HFFc6 (cell line): ENCODE data around the gene MKRN2. TPM values are rescaled to one million over a fixed set of nuclear protein-coding genes. Genes with fewer than 3 reads are reported as not detected.
A peak's percentile ranks its signal among the peaks of the same experiment; 100 is the strongest.
"Not testable (repeated sequence)": the region's sequence is repeated elsewhere in the genome, so short reads cannot be mapped to it uniquely, and the experiment has no call there.

Source experiments
- DNase-seq: peaks from one replicate; pipeline ENCODE4 v3.0.0-alpha.2; 2018
- H3K27ac Mint-ChIP-seq: 2 replicates; pipeline ENCODE4 v1.8.0; 2020; ENCODE audit warnings: mild to moderate bottlenecking, mixed read lengths
- H3K27me3 Mint-ChIP-seq: 2 replicates; pipeline ENCODE4 v1.8.0; 2021; ENCODE audit warnings: mild to moderate bottlenecking, moderate library complexity, mixed read lengths; ENCODE audit not compliant: insufficient read depth
- H3K36me3 Mint-ChIP-seq: 2 replicates; pipeline ENCODE4 v1.8.0; 2021; ENCODE audit warnings: low read depth, mixed read lengths
- H3K4me1 Mint-ChIP-seq: 2 replicates; pipeline ENCODE4 v1.8.0; 2020; ENCODE audit warnings: low read depth, mixed read lengths
- H3K4me3 Mint-ChIP-seq: 2 replicates; pipeline ENCODE4 v1.8.0; 2020; ENCODE audit warnings: mild to moderate bottlenecking, moderate library complexity, mixed read lengths
- H3K9me3 Mint-ChIP-seq: 2 replicates; pipeline ENCODE4 v1.8.0; 2020; ENCODE audit warnings: mild to moderate bottlenecking, mixed read lengths
- total RNA-seq, 6 experiments: library from RNA; stranded (reverse); fragmentation: NEBNext Ultra II Directional; extraction: Animal tissue kit (Norgen Biotek cat#: 25700); gene quantifications; 2 replicates in 1 of 6; 3 replicates in 5 of 6; pipeline ENCODE4 v1.2.3, GENCODE V29; 2021
- TF ChIP-seq, protein P1 (sequence below): fragments of 200-600 bp; sonication (generic); IDR thresholded peaks from 2 replicates; pipeline ENCODE4 v1.5.0; 2021; ENCODE audit warnings: antibody characterized with exemption, mild to moderate bottlenecking

Gene MKRN2
- total RNA-seq, 6 experiments from 2014 or later = 31.0 to 35.8 (median 34.8) TPM

DNA sequence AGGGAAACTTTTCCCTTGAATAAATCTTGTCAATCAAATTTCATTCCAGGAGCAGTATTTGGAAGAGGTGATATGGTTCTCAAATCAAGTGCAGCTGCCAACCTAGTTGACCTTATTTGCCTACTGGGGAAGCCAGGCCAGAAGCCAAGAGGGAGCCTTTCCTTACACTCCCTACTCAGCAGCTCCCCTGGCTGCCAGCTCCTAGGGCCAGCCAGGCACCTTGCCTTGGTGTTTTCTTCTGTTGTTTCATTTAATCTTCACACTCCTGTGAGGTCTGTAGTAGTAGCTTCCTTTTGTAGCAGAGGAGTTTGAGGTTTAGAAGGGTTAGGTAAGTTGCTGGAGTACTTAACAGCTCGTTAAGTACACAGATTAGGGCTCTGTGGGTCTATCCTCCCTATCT, 34.2 kb upstream of the MKRN2 start:
- H3K27me3 Mint-ChIP-seq = no peaks in the 10 kb centered on the region
- TF ChIP-seq, protein P1, sequence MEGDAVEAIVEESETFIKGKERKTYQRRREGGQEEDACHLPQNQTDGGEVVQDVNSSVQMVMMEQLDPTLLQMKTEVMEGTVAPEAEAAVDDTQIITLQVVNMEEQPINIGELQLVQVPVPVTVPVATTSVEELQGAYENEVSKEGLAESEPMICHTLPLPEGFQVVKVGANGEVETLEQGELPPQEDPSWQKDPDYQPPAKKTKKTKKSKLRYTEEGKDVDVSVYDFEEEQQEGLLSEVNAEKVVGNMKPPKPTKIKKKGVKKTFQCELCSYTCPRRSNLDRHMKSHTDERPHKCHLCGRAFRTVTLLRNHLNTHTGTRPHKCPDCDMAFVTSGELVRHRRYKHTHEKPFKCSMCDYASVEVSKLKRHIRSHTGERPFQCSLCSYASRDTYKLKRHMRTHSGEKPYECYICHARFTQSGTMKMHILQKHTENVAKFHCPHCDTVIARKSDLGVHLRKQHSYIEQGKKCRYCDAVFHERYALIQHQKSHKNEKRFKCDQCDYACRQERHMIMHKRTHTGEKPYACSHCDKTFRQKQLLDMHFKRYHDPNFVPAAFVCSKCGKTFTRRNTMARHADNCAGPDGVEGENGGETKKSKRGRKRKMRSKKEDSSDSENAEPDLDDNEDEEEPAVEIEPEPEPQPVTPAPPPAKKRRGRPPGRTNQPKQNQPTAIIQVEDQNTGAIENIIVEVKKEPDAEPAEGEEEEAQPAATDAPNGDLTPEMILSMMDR = no peak
- peaks cover 13% of the 10 kb centered on the region for H3K36me3 Mint-ChIP-seq
- H3K9me3 Mint-ChIP-seq = no peaks in the 10 kb centered on the region
- H3K4me3 Mint-ChIP-seq = no peak overlapping the region
- no peak for DNase-seq
- no peaks in the 10 kb centered on the region for H3K4me1 Mint-ChIP-seq
- no peak overlapping the region for H3K27ac Mint-ChIP-seq

DNA sequence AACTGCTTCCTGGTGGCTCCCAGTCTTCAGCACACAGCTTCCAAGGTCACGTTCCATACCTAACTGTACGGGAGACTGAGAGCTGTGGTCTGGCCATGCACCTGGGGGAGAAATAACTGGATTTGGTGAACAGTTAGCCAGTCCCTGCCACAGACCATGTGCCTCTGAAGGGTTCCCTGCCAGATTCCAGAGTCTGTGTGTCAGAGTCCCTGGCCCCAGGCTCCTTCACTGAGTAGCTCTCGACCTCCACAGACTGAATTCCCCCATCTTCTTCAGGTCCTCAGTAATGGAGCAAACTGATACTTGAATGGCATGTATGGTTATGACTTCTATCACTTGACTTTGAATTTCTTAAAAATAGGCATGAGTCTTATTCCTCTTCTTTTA, 29.1 kb upstream of the MKRN2 start:
- Mint-ChIP-seq H3K36me3 (peaks cover 11% of the 10 kb centered on the region), H3K27ac (no peak overlapping the region)

DNA sequence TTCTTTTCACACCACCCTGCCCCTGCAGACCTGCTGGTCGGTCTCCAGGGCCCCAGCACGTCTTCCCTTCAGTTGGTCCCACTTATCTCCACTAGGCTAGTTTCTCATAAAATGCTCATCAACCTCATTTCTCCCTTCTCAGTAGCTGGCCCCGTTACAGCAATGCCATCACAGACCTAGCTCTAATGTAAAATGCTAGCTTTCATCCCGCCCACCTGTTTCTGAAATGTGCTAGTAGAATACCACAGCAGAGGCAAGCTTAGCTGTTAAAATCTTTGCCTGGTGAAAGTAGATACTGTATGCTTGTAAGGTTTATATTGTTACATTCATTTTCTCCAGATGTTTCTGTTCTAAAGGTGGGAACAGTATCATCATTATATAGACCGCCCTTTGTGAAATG, 24.7 kb upstream of the MKRN2 start:
- Mint-ChIP-seq H3K4me3 (no peak overlapping the region), H3K9me3 (no peaks in the 10 kb centered on the region), H3K36me3 (peaks cover 16% of the 10 kb centered on the region), H3K4me1 (no peaks in the 10 kb centered on the region), H3K27ac (no peak overlapping the region), H3K27me3 (no peaks in the 10 kb centered on the region; the same call in 1 of the 2 replicates)
- TF ChIP-seq, protein P1 = no peak
- DNase-seq = no peak

More for the DNA sequence above, 29.1 kb upstream of the MKRN2 start:
- TF ChIP-seq, protein P1 = no peak
- no peak for DNase-seq
- no peaks in the 10 kb centered on the region for H3K4me1 Mint-ChIP-seq
- H3K4me3 Mint-ChIP-seq = no peak overlapping the region
- no peaks in the 10 kb centered on the region for H3K27me3 Mint-ChIP-seq
- H3K9me3 Mint-ChIP-seq = no peaks in the 10 kb centered on the region

DNA sequence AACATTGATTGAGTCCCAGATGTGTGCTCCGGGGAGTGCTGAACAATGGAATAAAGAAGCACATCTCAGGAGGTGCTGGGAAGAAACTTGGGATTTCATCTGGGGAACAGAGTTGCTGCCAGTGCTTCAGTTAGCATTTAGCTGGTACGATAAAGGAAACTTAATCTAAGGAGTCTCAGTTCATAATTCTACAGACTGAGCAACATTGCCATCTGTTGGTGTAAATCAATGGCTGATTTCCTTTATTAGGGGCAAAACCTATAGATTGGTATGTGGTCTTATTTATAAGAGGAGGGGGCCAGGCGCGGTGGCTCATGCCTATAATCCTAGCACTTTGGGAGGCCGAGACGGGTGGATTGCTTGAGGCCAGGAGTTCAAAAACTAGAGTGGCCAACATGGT, 20.5 kb upstream of the MKRN2 start:
- no peak for DNase-seq
- TF ChIP-seq, protein P1 = peak; percentile 38; the same call in 1 of the 2 replicates
- H3K36me3 Mint-ChIP-seq = peaks cover 4% of the 10 kb centered on the region
- H3K9me3 Mint-ChIP-seq = no peaks in the 10 kb centered on the region
- H3K27ac Mint-ChIP-seq = no peak overlapping the region
- H3K4me3 Mint-ChIP-seq = no peak overlapping the region
- H3K27me3 Mint-ChIP-seq = no peaks in the 10 kb centered on the region; the same call in 1 of the 2 replicates
- no peaks in the 10 kb centered on the region for H3K4me1 Mint-ChIP-seq

DNA sequence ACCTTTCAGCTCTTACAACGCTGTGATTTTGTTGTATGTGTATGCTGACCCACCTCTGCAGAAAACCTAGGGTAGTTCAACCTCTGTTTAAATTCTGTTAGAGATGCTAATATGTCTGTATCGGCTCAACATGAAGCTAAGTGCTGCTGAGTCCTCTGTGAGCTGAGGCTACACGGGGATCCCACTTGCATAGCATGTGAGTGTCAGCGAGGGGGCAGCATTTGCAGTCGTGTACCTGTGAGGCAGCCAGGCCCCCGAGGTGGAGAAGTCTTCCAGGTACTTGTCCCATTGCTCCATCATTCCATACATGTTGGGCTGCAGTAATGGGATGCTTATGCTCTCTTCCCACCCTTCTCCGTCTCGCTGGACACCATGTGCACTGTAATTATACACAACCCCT, 15.3 kb upstream of the MKRN2 start:
- DNase-seq = no peak
- no peak overlapping the region for H3K4me3 Mint-ChIP-seq
- TF ChIP-seq, protein P1 = no peak
- no peak overlapping the region for H3K27ac Mint-ChIP-seq
- H3K36me3 Mint-ChIP-seq = no peaks in the 10 kb centered on the region
- no peaks in the 10 kb centered on the region for H3K4me1 Mint-ChIP-seq
- H3K27me3 Mint-ChIP-seq = no peaks in the 10 kb centered on the region
- H3K9me3 Mint-ChIP-seq = no peaks in the 10 kb centered on the region

DNA sequence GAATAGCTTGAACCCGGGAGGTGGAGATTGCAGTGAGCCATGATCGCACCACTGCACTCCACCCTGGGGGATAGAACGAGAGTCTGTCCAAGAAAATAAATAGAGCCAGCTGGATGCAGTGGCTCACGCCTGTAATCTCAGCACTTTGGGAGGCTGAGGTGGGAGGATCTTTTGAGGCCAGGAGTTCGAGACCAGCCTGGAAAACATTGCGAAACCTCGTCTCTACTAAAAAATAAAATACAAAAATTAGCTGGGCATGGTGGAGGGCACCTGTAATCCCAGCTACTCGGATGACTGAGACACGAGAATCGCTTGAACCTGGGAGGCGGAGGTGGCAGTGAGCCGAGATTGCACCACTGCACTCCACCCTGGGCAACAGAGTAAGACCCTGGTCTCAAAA, 13.4 kb upstream of the MKRN2 start:
- not testable (repeated sequence) for H3K27me3 Mint-ChIP-seq, H3K4me3 Mint-ChIP-seq, H3K36me3 Mint-ChIP-seq, H3K27ac Mint-ChIP-seq, H3K4me1 Mint-ChIP-seq, H3K9me3 Mint-ChIP-seq, DNase-seq
